ENCODE measurements around the gene DES.
"Not testable (repeated sequence)": the region's sequence is repeated elsewhere in the genome, so short reads cannot be mapped to it uniquely, and the experiment has no call there.

The DES gene

GRCh38 chr2:219401606-219402005 is 16.6 kb upstream of the DES start:
- Histone ChIP-seq H3K9ac (ENCODE audit: low read depth, low read length) (no peak overlapping the region), H3K27me3 (ENCODE audit: control insufficient read depth, insufficient read depth, low read length) (no peaks in the 10 kb centered on the region; the same call in 1 of the 2 replicates), H3K4me3 (ENCODE audit: low read depth, low read length) (no peak overlapping the region), H3K4me1 (ENCODE audit: control insufficient read depth, insufficient read depth, low read length) (peaks cover 10% of the 10 kb centered on the region), H3K9me3 (ENCODE audit: control insufficient read depth, insufficient read depth, low read length) (no peaks in the 10 kb centered on the region), H3K36me3 (ENCODE audit: control insufficient read depth, insufficient read depth, low read length) (no peaks in the 10 kb centered on the region), H3K27ac (ENCODE audit: low read depth, low read length) (no peak overlapping the region)

- Histone ChIP-seq H3K9me3 (ENCODE audit: control insufficient read depth, insufficient read depth, low read length) (no peaks in the 10 kb centered on the region), H3K27me3 (ENCODE audit: control insufficient read depth, insufficient read depth, low read length) (no peaks in the 10 kb centered on the region; the same call in 1 of the 2 replicates), H3K4me3 (ENCODE audit: low read depth, low read length) (no peak overlapping the region), H3K9ac (ENCODE audit: low read depth, low read length) (no peak overlapping the region), H3K4me1 (ENCODE audit: control insufficient read depth, insufficient read depth, low read length) (peaks cover 10% of the 10 kb centered on the region), H3K36me3 (ENCODE audit: control insufficient read depth, insufficient read depth, low read length) (no peaks in the 10 kb centered on the region), H3K27ac (ENCODE audit: low read depth, low read length) (no peak overlapping the region)
Measured at GRCh38 chr2:219402665-219403515, 15.3 kb upstream of the DES start.

GRCh38 chr2:219403861-219404260 is 14.3 kb upstream of the DES start:
- no peak overlapping the region for H3K27ac ChIP-seq (ENCODE audit: low read depth, low read length)
- no peak overlapping the region for H3K9ac ChIP-seq (ENCODE audit: low read depth, low read length)
- no peaks in the 10 kb centered on the region for H3K36me3 ChIP-seq (ENCODE audit: control insufficient read depth, insufficient read depth, low read length)
- no peaks in the 10 kb centered on the region for H3K9me3 ChIP-seq (ENCODE audit: control insufficient read depth, insufficient read depth, low read length)
- H3K27me3 ChIP-seq (ENCODE audit: control insufficient read depth, insufficient read depth, low read length), result no peaks in the 10 kb centered on the region; the same call in 1 of the 2 replicates
- H3K4me3 ChIP-seq (ENCODE audit: low read depth, low read length), result no peak overlapping the region
- peaks cover 10% of the 10 kb centered on the region for H3K4me1 ChIP-seq (ENCODE audit: control insufficient read depth, insufficient read depth, low read length)

GRCh38 chr2:219404291-219404910 is 13.8 kb upstream of the DES start:
- H3K9ac ChIP-seq (ENCODE audit: low read depth, low read length), result no peak overlapping the region

GRCh38 chr2:219404954-219405353 is 13.2 kb upstream of the DES start:
- H3K27me3 ChIP-seq (ENCODE audit: control insufficient read depth, insufficient read depth, low read length), result no peaks in the 10 kb centered on the region; the same call in 1 of the 2 replicates
- no peak overlapping the region for H3K4me3 ChIP-seq (ENCODE audit: low read depth, low read length)
- H3K9ac ChIP-seq (ENCODE audit: low read depth, low read length), result no peak overlapping the region
- peaks cover 7% of the 10 kb centered on the region; the same call in 1 of the 2 replicates for H3K4me1 ChIP-seq (ENCODE audit: control insufficient read depth, insufficient read depth, low read length)
- no peaks in the 10 kb centered on the region for H3K36me3 ChIP-seq (ENCODE audit: control insufficient read depth, insufficient read depth, low read length)
- H3K27ac ChIP-seq (ENCODE audit: low read depth, low read length), result no peak overlapping the region
- H3K9me3 ChIP-seq (ENCODE audit: control insufficient read depth, insufficient read depth, low read length), result no peaks in the 10 kb centered on the region

More at GRCh38 chr2:219404291-219404910, 13.8 kb upstream of the DES start:
- Histone ChIP-seq H3K4me3 (ENCODE audit: low read depth, low read length) (no peak overlapping the region), H3K27ac (ENCODE audit: low read depth, low read length) (no peak overlapping the region), H3K27me3 (ENCODE audit: control insufficient read depth, insufficient read depth, low read length) (no peaks in the 10 kb centered on the region; the same call in 1 of the 2 replicates), H3K36me3 (ENCODE audit: control insufficient read depth, insufficient read depth, low read length) (no peaks in the 10 kb centered on the region), H3K9me3 (ENCODE audit: control insufficient read depth, insufficient read depth, low read length) (no peaks in the 10 kb centered on the region), H3K4me1 (ENCODE audit: control insufficient read depth, insufficient read depth, low read length) (peaks cover 8% of the 10 kb centered on the region)

- Histone ChIP-seq H3K36me3 (ENCODE audit: control insufficient read depth, insufficient read depth, low read length) (no peaks in the 10 kb centered on the region), H3K4me1 (ENCODE audit: control insufficient read depth, insufficient read depth, low read length) (peaks cover 7% of the 10 kb centered on the region; the same call in 1 of the 2 replicates), H3K4me3 (ENCODE audit: low read depth, low read length) (no peak overlapping the region), H3K9ac (ENCODE audit: low read depth, low read length) (no peak overlapping the region), H3K27me3 (ENCODE audit: control insufficient read depth, insufficient read depth, low read length) (no peaks in the 10 kb centered on the region; the same call in 1 of the 2 replicates), H3K9me3 (ENCODE audit: control insufficient read depth, insufficient read depth, low read length) (no peaks in the 10 kb centered on the region), H3K27ac (ENCODE audit: low read depth, low read length) (no peak overlapping the region)
Measured at GRCh38 chr2:219405451-219405850, 12.7 kb upstream of the DES start.

- Histone ChIP-seq H3K36me3 (ENCODE audit: control insufficient read depth, insufficient read depth, low read length) (no peaks in the 10 kb centered on the region), H3K4me1 (ENCODE audit: control insufficient read depth, insufficient read depth, low read length) (peaks cover 7% of the 10 kb centered on the region; the same call in 1 of the 2 replicates), H3K27me3 (ENCODE audit: control insufficient read depth, insufficient read depth, low read length) (no peaks in the 10 kb centered on the region; the same call in 1 of the 2 replicates), H3K27ac (ENCODE audit: low read depth, low read length) (no peak overlapping the region), H3K9me3 (ENCODE audit: control insufficient read depth, insufficient read depth, low read length) (no peaks in the 10 kb centered on the region), H3K4me3 (ENCODE audit: low read depth, low read length) (no peak overlapping the region), H3K9ac (ENCODE audit: low read depth, low read length) (no peak overlapping the region)
Measured at GRCh38 chr2:219405958-219406860, 12.0 kb upstream of the DES start.

- Histone ChIP-seq H3K9me3 (ENCODE audit: control insufficient read depth, insufficient read depth, low read length) (no peaks in the 10 kb centered on the region), H3K4me3 (ENCODE audit: low read depth, low read length) (no peak overlapping the region), H3K4me1 (ENCODE audit: control insufficient read depth, insufficient read depth, low read length) (peaks cover 7% of the 10 kb centered on the region; the same call in 1 of the 2 replicates), H3K27ac (ENCODE audit: low read depth, low read length) (no peak overlapping the region), H3K27me3 (ENCODE audit: control insufficient read depth, insufficient read depth, low read length) (no peaks in the 10 kb centered on the region; the same call in 1 of the 2 replicates), H3K36me3 (ENCODE audit: control insufficient read depth, insufficient read depth, low read length) (no peaks in the 10 kb centered on the region), H3K9ac (ENCODE audit: low read depth, low read length) (no peak overlapping the region)
Measured at GRCh38 chr2:219406861-219407230, 11.3 kb upstream of the DES start.

- not testable (repeated sequence) for H3K9ac ChIP-seq (ENCODE audit: low read depth, low read length); H3K9me3 ChIP-seq (ENCODE audit: control insufficient read depth, insufficient read depth, low read length); H3K4me3 ChIP-seq (ENCODE audit: low read depth, low read length); H3K36me3 ChIP-seq (ENCODE audit: control insufficient read depth, insufficient read depth, low read length); H3K27ac ChIP-seq (ENCODE audit: low read depth, low read length); H3K4me1 ChIP-seq (ENCODE audit: control insufficient read depth, insufficient read depth, low read length); H3K27me3 ChIP-seq (ENCODE audit: control insufficient read depth, insufficient read depth, low read length)
Measured at GRCh38 chr2:219407343-219407742, 10.8 kb upstream of the DES start.

- no peaks in the 10 kb centered on the region for H3K4me1 ChIP-seq (ENCODE audit: control insufficient read depth, insufficient read depth, low read length)
- H3K9ac ChIP-seq (ENCODE audit: low read depth, low read length), result no peak overlapping the region
- H3K27me3 ChIP-seq (ENCODE audit: control insufficient read depth, insufficient read depth, low read length), result no peaks in the 10 kb centered on the region; the same call in 1 of the 2 replicates
- no peak overlapping the region for H3K27ac ChIP-seq (ENCODE audit: low read depth, low read length)
- H3K36me3 ChIP-seq (ENCODE audit: control insufficient read depth, insufficient read depth, low read length), result no peaks in the 10 kb centered on the region
- no peak overlapping the region for H3K4me3 ChIP-seq (ENCODE audit: low read depth, low read length)
- H3K9me3 ChIP-seq (ENCODE audit: control insufficient read depth, insufficient read depth, low read length), result no peaks in the 10 kb centered on the region
Measured at GRCh38 chr2:219408204-219408603, 10.0 kb upstream of the DES start.
